Endothelial cell of coronary artery (primary cell): ENCODE data around the gene PPP1CA. TPM values are rescaled to one million over a fixed set of nuclear protein-coding genes. Genes with fewer than 3 reads are reported as not detected.

Source experiments
- total RNA-seq: library from RNA; depleted of rRNA; stranded (reverse); fragments of >200 nt; gene quantifications from 2 replicates; pipeline ENCODE4 v1.2.3, GENCODE V29; 2014

PPP1CA gene
- 183 and 226 TPM in 2 replicates for total RNA-seq

GRCh38 chr11:67401495-67402191 lies at the start of gene PPP1CA:
TSS of gene PPP1CA (minus strand) at chr11:67401858. CDS start at chr11:67401782, 76 bp downstream.

DNA sequence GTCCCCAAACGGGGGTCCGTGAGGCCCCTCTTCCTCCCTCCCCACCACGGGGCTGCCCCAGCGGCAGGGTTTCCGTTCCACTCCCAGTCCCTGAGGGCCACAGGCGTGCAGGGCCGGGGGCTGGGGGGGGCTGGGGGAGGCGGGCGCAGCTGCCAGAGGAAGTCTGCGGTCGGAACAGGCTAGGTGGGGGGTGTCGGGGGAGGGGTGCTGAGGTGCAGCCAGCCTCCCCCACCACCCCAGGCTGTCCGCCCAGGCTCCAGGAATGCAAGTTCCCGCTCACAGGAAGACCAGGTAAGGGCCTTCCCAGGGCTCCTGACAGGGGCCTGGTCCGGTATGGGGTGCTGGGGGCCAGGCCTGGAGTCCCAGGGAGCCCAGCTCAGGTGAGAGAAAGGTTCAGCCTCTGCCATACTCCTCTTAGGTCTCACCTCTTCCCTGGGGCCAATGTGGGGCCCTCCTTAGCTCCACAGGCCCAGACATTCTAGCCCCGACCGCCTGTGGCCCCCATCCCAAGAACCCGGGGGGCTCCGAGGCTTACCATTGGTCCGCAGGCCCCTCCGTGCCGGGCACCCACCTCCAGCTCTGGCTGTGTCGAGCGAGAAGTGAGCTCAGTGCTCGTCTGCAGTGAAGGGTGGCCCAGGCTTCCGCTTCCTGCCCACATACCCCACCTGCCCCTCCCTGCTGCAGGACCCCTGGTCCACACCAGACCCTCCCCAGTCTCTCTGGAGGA lies 35.6 kb upstream of the PPP1CA start, which contains the start of gene PTPRCAP:
Gene PTPRCAP (minus strand): TSS at position 601 of the 727 bp plus-strand sequence. CDS start 63 bp downstream, at position 538.

GRCh38 chr11:67428052-67429001 lies 26.7 kb upstream of the PPP1CA start, which contains the start of gene RPS6KB2:
TSS of gene RPS6KB2 (plus strand) at chr11:67428494. CDS start at chr11:67428546, 52 bp downstream.

GRCh38 chr11:67415501-67416304 lies 14.0 kb upstream of the PPP1CA start, which contains the start of gene CARNS1:
TSS of gene CARNS1 (plus strand) at chr11:67415678. CDS start at chr11:67416200, 522 bp downstream.

DNA sequence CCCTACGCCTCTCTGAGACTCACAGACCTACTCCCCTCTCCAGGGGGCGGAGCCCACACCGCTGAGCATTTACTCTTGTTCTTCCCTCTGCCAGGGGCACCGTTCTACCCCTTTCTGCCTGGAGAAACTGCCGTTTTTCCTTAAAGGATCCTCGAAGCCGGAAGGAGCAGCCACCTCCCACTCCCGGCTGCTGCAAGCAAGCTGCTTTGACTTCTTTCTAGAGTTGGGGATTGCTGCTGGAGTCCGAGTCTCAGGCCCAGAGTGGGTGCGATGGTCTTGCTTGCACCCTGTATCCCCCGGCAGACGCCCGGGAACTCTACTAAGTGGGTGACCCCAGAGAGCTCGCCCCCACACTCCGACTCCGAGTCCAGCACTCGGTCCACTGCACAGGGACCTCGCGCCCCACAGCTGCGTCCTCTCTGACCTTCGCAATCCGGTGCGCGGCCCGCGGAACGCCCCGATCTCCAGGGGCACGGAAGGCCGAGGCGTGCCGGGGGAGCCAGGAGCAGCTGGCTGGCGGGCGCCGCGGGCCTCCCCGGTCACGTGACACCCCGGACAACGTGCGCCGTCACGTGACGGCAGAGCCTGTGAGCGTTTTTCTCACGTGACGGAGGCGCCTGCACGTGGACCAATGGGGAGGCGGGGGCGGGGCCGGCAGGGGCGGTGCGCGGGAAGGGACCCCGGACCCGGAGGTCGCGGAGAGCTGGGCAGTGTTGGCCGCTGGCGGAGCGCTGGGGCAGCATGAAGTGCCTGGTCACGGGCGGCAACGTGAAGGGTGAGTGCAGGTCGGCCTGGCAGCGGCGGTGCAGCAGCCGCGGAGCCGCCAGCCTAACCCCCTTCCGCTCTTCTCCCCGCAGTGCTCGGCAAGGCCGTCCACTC lies 10.1 kb downstream of the PPP1CA start, which contains the start of gene RAD9A:
Gene RAD9A (plus strand): TSS at position 683 of the 879 bp plus-strand sequence. CDS start 59 bp downstream, at position 742.

GRCh38 chr11:67372993-67373647 lies 28.5 kb downstream of the PPP1CA start, which contains the start of gene CLCF1:
TSS of gene CLCF1 (minus strand) at chr11:67373598. CDS start at chr11:67373539, 59 bp downstream.

GRCh38 chr11:67353317-67354074 lies 48.2 kb downstream of the PPP1CA start, which contains the start of gene POLD4:
TSS of gene POLD4 (minus strand) at chr11:67353546. CDS start at chr11:67353399, 147 bp downstream.

Other genes with a start within 250 kb of the PPP1CA start
- 34.3 and 40.1 TPM in 2 replicates for gene GRK2, start 135.4 kb downstream of the PPP1CA start, total RNA-seq
- gene ANKRD13D, start 112.6 kb downstream of the PPP1CA start, total RNA-seq: 29.1 and 54.3 TPM in 2 replicates
- gene SSH3, start 98.3 kb downstream of the PPP1CA start, total RNA-seq: 5.7 and 8.5 TPM in 2 replicates
- gene POLD4, start 48.3 kb downstream of the PPP1CA start, total RNA-seq: 26.4 and 47.5 TPM in 2 replicates
- gene CLCF1, start 28.3 kb downstream of the PPP1CA start, total RNA-seq: 2.7 and 3.3 TPM in 2 replicates
- 3.2 and 5.5 TPM in 2 replicates for gene RAD9A, start 9.9 kb downstream of the PPP1CA start, total RNA-seq
- under 0.01 and 0.09 TPM in 2 replicates for gene TBC1D10C, start 2.2 kb upstream of the PPP1CA start, total RNA-seq
- gene CARNS1, start 13.8 kb upstream of the PPP1CA start, total RNA-seq: under 0.01 and 0.09 TPM in 2 replicates
- 29.7 and 32.5 TPM in 2 replicates for gene RPS6KB2, start 26.6 kb upstream of the PPP1CA start, total RNA-seq
- 0.18 and 0.85 TPM in 2 replicates for gene PTPRCAP, start 35.8 kb upstream of the PPP1CA start, total RNA-seq
- gene CORO1B, start 41.6 kb upstream of the PPP1CA start, total RNA-seq: 133 and 168 TPM in 2 replicates
- gene GPR152, start 50.9 kb upstream of the PPP1CA start, total RNA-seq: not detected in 2 replicates
- gene CABP4, start 53.5 kb upstream of the PPP1CA start, total RNA-seq: 0.45 and 1.1 TPM in 2 replicates
- 9.7 and 22.0 TPM in 2 replicates for gene TMEM134, start 67.4 kb upstream of the PPP1CA start, total RNA-seq
- gene AIP, start 81.2 kb upstream of the PPP1CA start, total RNA-seq: 86.3 and 135 TPM in 2 replicates
- gene PITPNM1, start 103.5 kb upstream of the PPP1CA start, total RNA-seq: 11.2 and 24.2 TPM in 2 replicates
- gene CDK2AP2, start 106.3 kb upstream of the PPP1CA start, total RNA-seq: 12.7 and 13.1 TPM in 2 replicates
- not detected in 2 replicates for gene CABP2, start 121.6 kb upstream of the PPP1CA start, total RNA-seq
- 850 and 1,023 TPM in 2 replicates for gene GSTP1, start 182.0 kb upstream of the PPP1CA start, total RNA-seq
- 192 and 205 TPM in 2 replicates for gene NDUFV1, start 205.1 kb upstream of the PPP1CA start, total RNA-seq
- 2.4 and 6.2 TPM in 2 replicates for gene NUDT8, start 228.1 kb upstream of the PPP1CA start, total RNA-seq
- gene TBX10, start 237.9 kb upstream of the PPP1CA start, total RNA-seq: not detected in 2 replicates
- not detected in 2 replicates for gene ACY3, start 248.9 kb upstream of the PPP1CA start, total RNA-seq